GM12801 (cell line): ENCODE results near the gene ZBTB5.

Experiments used
- CTCF ChIP-seq: IDR thresholded peaks from one replicate; pipeline ENCODE4 v1.5.1; 2011; ENCODE audit warnings: control low read depth; ENCODE audit not compliant: insufficient read length; ENCODE audit errors: extremely low read depth

ZBTB5 gene

GRCh38 chr9:37465249-37466036, at the start of gene ZBTB5:
ZBTB5 (minus strand) TSS chr9:37465450; CDS start chr9:37442551, 22,899 bp downstream.
- no peak for TF ChIP-seq CTCF

GRCh38 chr9:37514999-37515398, 49.7 kb upstream of the ZBTB5 start:
- TF ChIP-seq CTCF = no peak

GRCh38 chr9:37512437-37512836, 47.2 kb upstream of the ZBTB5 start:
- no peak for TF ChIP-seq CTCF

- no peak for TF ChIP-seq CTCF
Measured at GRCh38 chr9:37511016-37512010, 46.1 kb upstream of the ZBTB5 start.

- no peak for TF ChIP-seq CTCF
Measured at GRCh38 chr9:37509536-37509935, 44.3 kb upstream of the ZBTB5 start.

- TF ChIP-seq CTCF = no peak
Measured at GRCh38 chr9:37508834-37509206, 43.6 kb upstream of the ZBTB5 start.

- no peak for TF ChIP-seq CTCF
Measured at GRCh38 chr9:37508135-37508833, 43.0 kb upstream of the ZBTB5 start.
